Activated CD8-positive, alpha-beta memory T cell treated with anti-CD3 and anti-CD28 coated beads, Interleukin-2, amount 50 U/mL, for 24 hours (primary cell): ENCODE results near the gene TM9SF3.

Experiments used
- DNase-seq: peaks from one replicate; pipeline ENCODE4 v3.0.0-alpha.2; 2020; ENCODE audit errors: extremely low read depth

TM9SF3 gene

GRCh38 chr10:96470116-96470743, 116.6 kb downstream of the TM9SF3 start:
- DNase-seq, result no peak

GRCh38 chr10:96468845-96469244, 118.0 kb downstream of the TM9SF3 start:
- DNase-seq, result no peak
